ENCODE data around the gene ELP4. TPM values are rescaled to one million over a fixed set of nuclear protein-coding genes. Genes with fewer than 3 reads are reported as not detected.

The ELP4 gene
- total RNA-seq, 1 experiment from 2014 or later, result 17.2 TPM

DNA sequence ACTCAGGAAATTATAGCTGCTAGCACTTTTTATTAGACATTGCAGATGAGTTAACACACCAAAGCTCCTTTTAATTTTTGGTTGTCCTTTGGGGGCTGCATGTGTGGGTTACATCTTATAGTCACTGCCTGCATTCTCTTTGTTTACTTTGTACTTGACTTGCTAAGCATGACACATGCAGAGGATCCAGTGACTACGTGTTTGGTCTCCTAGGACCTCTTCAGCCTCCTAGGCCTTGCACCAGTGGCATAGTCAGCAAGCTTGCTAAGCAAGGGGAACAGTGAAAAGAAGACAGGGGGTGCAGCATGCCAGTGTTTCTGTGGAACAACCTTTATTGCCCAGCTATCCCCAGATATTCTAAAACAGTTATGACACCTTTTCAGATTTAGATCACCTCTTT is 193.4 kb downstream of the ELP4 start:
- Histone ChIP-seq H3K4me3 (ENCODE audit: low read depth in 2 of 2, low read length in 2 of 2) (no peak overlapping the region), H3K27ac (ENCODE audit: low read length) (no peak overlapping the region), H3K4me1 (ENCODE audit: control insufficient read depth, insufficient read depth, low read length) (no peaks in the 10 kb centered on the region), H3K9me3 (ENCODE audit: control insufficient read depth, insufficient read depth, low read depth, low read length) (no peaks in the 10 kb centered on the region), H3K36me3 (ENCODE audit: control insufficient read depth, insufficient read depth, low read length) (no peaks in the 10 kb centered on the region), H3K27me3 (ENCODE audit: control insufficient read depth, insufficient read depth, low read length) (no peaks in the 10 kb centered on the region)
- POLR2A ChIA-PET, result no interaction called here
- BruUV-seq (replicated peaks), result no TSS peak
- TF ChIP-seq, protein P1, sequence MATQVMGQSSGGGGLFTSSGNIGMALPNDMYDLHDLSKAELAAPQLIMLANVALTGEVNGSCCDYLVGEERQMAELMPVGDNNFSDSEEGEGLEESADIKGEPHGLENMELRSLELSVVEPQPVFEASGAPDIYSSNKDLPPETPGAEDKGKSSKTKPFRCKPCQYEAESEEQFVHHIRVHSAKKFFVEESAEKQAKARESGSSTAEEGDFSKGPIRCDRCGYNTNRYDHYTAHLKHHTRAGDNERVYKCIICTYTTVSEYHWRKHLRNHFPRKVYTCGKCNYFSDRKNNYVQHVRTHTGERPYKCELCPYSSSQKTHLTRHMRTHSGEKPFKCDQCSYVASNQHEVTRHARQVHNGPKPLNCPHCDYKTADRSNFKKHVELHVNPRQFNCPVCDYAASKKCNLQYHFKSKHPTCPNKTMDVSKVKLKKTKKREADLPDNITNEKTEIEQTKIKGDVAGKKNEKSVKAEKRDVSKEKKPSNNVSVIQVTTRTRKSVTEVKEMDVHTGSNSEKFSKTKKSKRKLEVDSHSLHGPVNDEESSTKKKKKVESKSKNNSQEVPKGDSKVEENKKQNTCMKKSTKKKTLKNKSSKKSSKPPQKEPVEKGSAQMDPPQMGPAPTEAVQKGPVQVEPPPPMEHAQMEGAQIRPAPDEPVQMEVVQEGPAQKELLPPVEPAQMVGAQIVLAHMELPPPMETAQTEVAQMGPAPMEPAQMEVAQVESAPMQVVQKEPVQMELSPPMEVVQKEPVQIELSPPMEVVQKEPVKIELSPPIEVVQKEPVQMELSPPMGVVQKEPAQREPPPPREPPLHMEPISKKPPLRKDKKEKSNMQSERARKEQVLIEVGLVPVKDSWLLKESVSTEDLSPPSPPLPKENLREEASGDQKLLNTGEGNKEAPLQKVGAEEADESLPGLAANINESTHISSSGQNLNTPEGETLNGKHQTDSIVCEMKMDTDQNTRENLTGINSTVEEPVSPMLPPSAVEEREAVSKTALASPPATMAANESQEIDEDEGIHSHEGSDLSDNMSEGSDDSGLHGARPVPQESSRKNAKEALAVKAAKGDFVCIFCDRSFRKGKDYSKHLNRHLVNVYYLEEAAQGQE (IDR thresholded peaks at IDR 0.05; ENCODE audit: insufficient read depth in 1 of 2, low read depth in 2 of 2, low read length in 1 of 2), result no peak
- TF ChIP-seq, protein P2, sequence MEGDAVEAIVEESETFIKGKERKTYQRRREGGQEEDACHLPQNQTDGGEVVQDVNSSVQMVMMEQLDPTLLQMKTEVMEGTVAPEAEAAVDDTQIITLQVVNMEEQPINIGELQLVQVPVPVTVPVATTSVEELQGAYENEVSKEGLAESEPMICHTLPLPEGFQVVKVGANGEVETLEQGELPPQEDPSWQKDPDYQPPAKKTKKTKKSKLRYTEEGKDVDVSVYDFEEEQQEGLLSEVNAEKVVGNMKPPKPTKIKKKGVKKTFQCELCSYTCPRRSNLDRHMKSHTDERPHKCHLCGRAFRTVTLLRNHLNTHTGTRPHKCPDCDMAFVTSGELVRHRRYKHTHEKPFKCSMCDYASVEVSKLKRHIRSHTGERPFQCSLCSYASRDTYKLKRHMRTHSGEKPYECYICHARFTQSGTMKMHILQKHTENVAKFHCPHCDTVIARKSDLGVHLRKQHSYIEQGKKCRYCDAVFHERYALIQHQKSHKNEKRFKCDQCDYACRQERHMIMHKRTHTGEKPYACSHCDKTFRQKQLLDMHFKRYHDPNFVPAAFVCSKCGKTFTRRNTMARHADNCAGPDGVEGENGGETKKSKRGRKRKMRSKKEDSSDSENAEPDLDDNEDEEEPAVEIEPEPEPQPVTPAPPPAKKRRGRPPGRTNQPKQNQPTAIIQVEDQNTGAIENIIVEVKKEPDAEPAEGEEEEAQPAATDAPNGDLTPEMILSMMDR (IDR thresholded peaks at IDR 0.05), result no peak
- TF ChIP-seq TCF7L2 (IDR thresholded peaks at IDR 0.05; ENCODE audit: low read depth, low read length) (no peak), POLR2AphosphoS5 (IDR thresholded peaks at IDR 0.05; ENCODE audit: low read depth, low read length) (no peak), SIN3A (IDR thresholded peaks at IDR 0.05; ENCODE audit: borderline replicate concordance, insufficient read depth, low read depth, low read length) (no peak)
- no peak for DNase-seq (ENCODE audit: low read depth, low spot score)
- in situ Hi-C loops (cut with HindIII; ENCODE audit: low pct_unique_long_range_greater_than_20kb, low sequenced_read_pairs) (no loop called here), intact Hi-C loops (cut with micrococcal nuclease; ENCODE audit: unreplicated experiment) (no loop called here)
- no peak for ATAC-seq
- CTCF ChIA-PET, result no interaction called here

DNA sequence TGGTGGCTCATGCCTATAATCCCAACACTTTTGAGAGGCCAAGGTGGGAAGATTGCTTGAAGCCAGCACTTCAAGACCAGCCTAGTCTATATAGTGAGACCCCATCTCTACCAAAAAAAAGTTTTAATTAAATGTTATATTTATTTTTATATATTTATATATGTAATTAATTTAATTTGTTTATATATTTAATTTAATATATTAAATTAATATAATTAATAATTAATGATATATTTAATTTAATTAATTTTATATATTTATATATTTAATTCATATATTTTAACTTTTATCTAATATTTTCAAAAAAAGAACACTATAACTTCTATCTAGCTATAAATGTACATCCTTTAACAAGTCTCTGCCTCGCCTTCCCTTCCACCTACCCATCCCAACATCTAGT is 196.8 kb downstream of the ELP4 start:
- TF ChIP-seq, protein P2 (IDR thresholded peaks at IDR 0.05), result no peak
- no peak for TF ChIP-seq SIN3A (IDR thresholded peaks at IDR 0.05; ENCODE audit: borderline replicate concordance, insufficient read depth, low read depth, low read length)
- TF ChIP-seq TCF7L2 (IDR thresholded peaks at IDR 0.05; ENCODE audit: low read depth, low read length), result no peak
- no peak for TF ChIP-seq POLR2AphosphoS5 (IDR thresholded peaks at IDR 0.05; ENCODE audit: low read depth, low read length)
- TF ChIP-seq, protein P1 (IDR thresholded peaks at IDR 0.05; ENCODE audit: insufficient read depth in 1 of 2, low read depth in 2 of 2, low read length in 1 of 2), result no peak
- no peak overlapping the region for H3K4me3 ChIP-seq (ENCODE audit: low read depth in 2 of 2, low read length in 2 of 2)
- POLR2A ChIA-PET, result no interaction called here
- no peaks in the 10 kb centered on the region for H3K4me1 ChIP-seq (ENCODE audit: control insufficient read depth, insufficient read depth, low read length)
- ATAC-seq (no peak), DNase-seq (ENCODE audit: low read depth, low spot score) (no peak)
- in situ Hi-C loops (cut with HindIII; ENCODE audit: low pct_unique_long_range_greater_than_20kb, low sequenced_read_pairs) (no loop called here), intact Hi-C loops (cut with micrococcal nuclease; ENCODE audit: unreplicated experiment) (no loop called here)
- CTCF ChIA-PET, result no interaction called here
- no peaks in the 10 kb centered on the region for H3K36me3 ChIP-seq (ENCODE audit: control insufficient read depth, insufficient read depth, low read length)
- no TSS peak for BruUV-seq (replicated peaks)
- H3K9me3 ChIP-seq (ENCODE audit: control insufficient read depth, insufficient read depth, low read depth, low read length), result no peaks in the 10 kb centered on the region
- H3K27ac ChIP-seq (ENCODE audit: low read length), result no peak overlapping the region
- no peaks in the 10 kb centered on the region for H3K27me3 ChIP-seq (ENCODE audit: control insufficient read depth, insufficient read depth, low read length)
